Right cardiac atrium (tissue), 5 donors: ENCODE data around the gene TFR2. TPM values are rescaled to one million over a fixed set of nuclear protein-coding genes. Genes with fewer than 3 reads are reported as not detected.

Experiments
- ATAC-seq, 2 donors: fragments of 200-7000 bp; cut with Tn5 transposase; one replicate each; pipeline versions ENCODE4 v1.8.0 to v1.9.1; 2020; ENCODE audit warnings: moderate library complexity in 2 of 2, mild to moderate bottlenecking in 1 of 2
- DNase-seq, 3 donors: peaks; one replicate each; pipeline ENCODE4 v3.0.0-alpha.2; 2020
- H3K27ac ChIP-seq: one replicate; pipeline ENCODE4 v1.5.1; 2013; ENCODE audit warnings: mild to moderate bottlenecking, low read length, control low read depth, moderate library complexity
- H3K27me3 ChIP-seq: one replicate; pipeline ENCODE4 v1.6.1; 2013; ENCODE audit not compliant: control insufficient read depth, insufficient read depth
- H3K4me1 ChIP-seq: one replicate; pipeline ENCODE4 v1.6.1; 2013; ENCODE audit warnings: low read length; ENCODE audit not compliant: control insufficient read depth, insufficient read depth
- H3K4me3 ChIP-seq: one replicate; pipeline ENCODE4 v1.5.1; 2013; ENCODE audit warnings: low read length, control low read depth
- H3K9me3 ChIP-seq: one replicate; pipeline ENCODE4 v1.6.1; 2013; ENCODE audit warnings: low read length; ENCODE audit not compliant: control insufficient read depth
- whole genome bisulfite sequencing: extraction: QIAGEN DNeasy Blood & Tissue Kit; methylation state at CpG from one replicate; pipeline ENCODE4 v1.1.7; 2013; 5-methylcytosine and 5-hydroxymethylcytosine counted together
- intact Hi-C, 4 donors: fragments of 100-400 bp; cut with DNase I; formaldehyde crosslinking; loops; one replicate each; pipeline versions ENCODE4 v1.11.0 to v1.14.0; 2022 to 2023
- long read RNA-seq, 4 donors: library from polyadenylated mRNA; unstranded; transcript quantifications; one replicate each; pipeline ENCODE4 v2.0.0, GENCODE V29; 2020 to 2021
- polyA plus RNA-seq: library from polyadenylated mRNA; stranded (reverse); fragments of 200-250 nt; gene quantifications from one replicate; pipeline ENCODE4 v1.2.3, GENCODE V29; 2013
- total RNA-seq, 4 donors: library from RNA; stranded (reverse); fragmentation: NEBNext Ultra II Directional; extraction: Animal tissue kit (Norgen Biotek cat#: 25700); gene quantifications; one replicate each; pipeline ENCODE4 v1.2.1, GENCODE V29; 2021
- donor health status: healthy with polysubstance abuse.
- donor health status: DM: no; HTN: yes; CAD: no.
- donor health status: DM: no; HTN: no; CAD: no.
- donor health status: DM: no; HTN: yes; CAD: no; lungs with severe emphysema.
- donor health status: DM: yes; HTN: yes; CAD: no.

The TFR2 gene
- under 1 TPM in 3 of 4 donors, not detected in 1; 0.25 to 0.41 (median 0.26) TPM for total RNA-seq
- polyA plus RNA-seq = 0.14 TPM
- long read RNA-seq, donor 1, partial matches to known transcripts = 1 of 1 reads
- long read RNA-seq, donor 1, other reads (novel, unspliced or antisense) = 0 of 1 reads
- long read RNA-seq, donor 2 = 0 reads
- long read RNA-seq, donor 3 = 0 reads
- long read RNA-seq, donor 4 = 0 reads

- intact Hi-C loops = no loop called here
- ATAC-seq (no peak), DNase-seq (no peak)
- H3K9me3 ChIP-seq = no peaks in the 10 kb centered on the region
- H3K4me3 ChIP-seq = no peak within 1 kb of the TSS
- no peak within 1 kb of the TSS for H3K27ac ChIP-seq
- H3K27me3 ChIP-seq = no peaks in the 10 kb centered on the region
- H3K4me1 ChIP-seq = no peaks in the 10 kb centered on the region
- 42% methylated on average over 10 of the region's 10 CpGs for WGBS
Observed at GRCh38 chr7:100641463-100641859, at the start of gene TFR2. TSS of gene TFR2 (minus strand) at chr7:100641552. CDS start at chr7:100641509, 43 bp downstream.

DNA sequence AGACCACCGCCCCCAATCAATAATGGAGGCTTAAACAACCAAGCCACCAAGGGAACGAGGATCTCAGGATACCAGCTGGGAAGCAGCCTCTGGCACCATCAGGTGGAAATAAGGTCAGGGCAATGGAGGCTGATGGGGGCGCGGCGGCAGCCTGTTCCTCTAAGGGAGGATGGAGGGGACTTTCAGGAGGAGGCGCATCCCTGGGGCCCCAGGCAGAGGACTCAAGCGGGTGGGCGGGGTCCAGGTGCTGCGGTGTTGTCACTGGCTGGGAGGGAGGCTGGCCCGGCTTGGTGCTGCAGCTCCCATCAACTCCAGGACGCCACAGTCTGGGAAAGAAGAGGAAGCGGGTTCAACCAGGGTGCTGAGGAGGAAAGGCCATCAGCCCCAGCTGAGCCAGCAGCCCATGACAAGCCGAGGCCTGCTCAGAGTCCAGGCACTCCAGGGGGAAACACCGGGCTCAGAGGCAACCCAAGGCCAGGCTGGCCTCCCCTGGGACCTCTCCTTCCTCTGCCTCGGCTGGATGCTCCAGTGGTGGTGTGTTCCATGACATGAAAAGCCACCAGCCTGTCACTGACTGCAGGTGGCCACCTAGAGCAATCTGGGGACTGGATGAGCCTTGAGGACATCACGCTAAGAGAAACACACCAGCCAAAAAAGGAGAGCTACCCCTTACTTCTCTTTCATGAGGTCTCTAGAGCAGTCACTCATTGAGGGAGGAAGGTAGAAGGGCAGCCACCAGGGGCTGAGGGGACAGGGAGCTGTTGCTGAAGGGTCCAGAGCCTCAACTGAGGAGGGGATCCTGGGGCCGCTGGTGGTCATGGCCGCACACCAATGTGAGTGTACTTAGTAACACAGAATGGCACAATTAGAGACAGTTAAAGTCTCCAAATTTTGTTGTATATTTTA, 48.1 kb upstream of the TFR2 start:
- no peak for DNase-seq
- ATAC-seq = no peak
- Histone ChIP-seq H3K4me3 (no peak overlapping the region), H3K27me3 (no peaks in the 10 kb centered on the region), H3K27ac (no peak overlapping the region), H3K4me1 (peaks cover 6% of the 10 kb centered on the region), H3K9me3 (no peaks in the 10 kb centered on the region)
- intact Hi-C loops = loop anchor here (5.0 to 10.0 kb wide), 7 partner anchors 67 to 225 kb away; partner anchors contain the start of genes SPACDR (in 3 of the 4), PCOLCE (in 1 of the 4), SLC12A9 (in 1 of the 4) and TSC22D4 (in 1 of the 4)
- 80% methylated on average over 18 of the region's 18 CpGs for WGBS

- no peaks in the 10 kb centered on the region for H3K9me3 ChIP-seq
- ATAC-seq (no peak), DNase-seq (no peak)
- peaks cover 6% of the 10 kb centered on the region for H3K4me1 ChIP-seq
- intact Hi-C loops = loop anchor here in 2 of 4 donors (10.0 kb wide), 4 partner anchors 84 to 224 kb away; partner anchors contain the start of genes PCOLCE (in 1 of the 2), SPACDR (in 1 of the 2) and TSC22D4 (in 1 of the 2)
- no peak overlapping the region for H3K4me3 ChIP-seq
- H3K27ac ChIP-seq = no peak overlapping the region
- 78% methylated on average over 16 of the region's 16 CpGs for WGBS
- no peaks in the 10 kb centered on the region for H3K27me3 ChIP-seq
Observed at GRCh38 chr7:100688326-100688860, 47.0 kb upstream of the TFR2 start.

- Histone ChIP-seq H3K4me3 (no peak overlapping the region), H3K27me3 (no peaks in the 10 kb centered on the region), H3K4me1 (peaks cover 6% of the 10 kb centered on the region), H3K27ac (no peak overlapping the region), H3K9me3 (no peaks in the 10 kb centered on the region)
- no peak for ATAC-seq
- intact Hi-C loops = loop anchor here in 2 of 4 donors (10.0 kb wide), 4 partner anchors 83 to 223 kb away; partner anchors contain the start of genes PCOLCE (in 1 of the 2), SPACDR (in 1 of the 2) and TSC22D4 (in 1 of the 2)
- DNase-seq = no peak
- WGBS = 76% methylated on average over 25 of the region's 25 CpGs
Observed at GRCh38 chr7:100687751-100688300, 46.5 kb upstream of the TFR2 start.

DNA sequence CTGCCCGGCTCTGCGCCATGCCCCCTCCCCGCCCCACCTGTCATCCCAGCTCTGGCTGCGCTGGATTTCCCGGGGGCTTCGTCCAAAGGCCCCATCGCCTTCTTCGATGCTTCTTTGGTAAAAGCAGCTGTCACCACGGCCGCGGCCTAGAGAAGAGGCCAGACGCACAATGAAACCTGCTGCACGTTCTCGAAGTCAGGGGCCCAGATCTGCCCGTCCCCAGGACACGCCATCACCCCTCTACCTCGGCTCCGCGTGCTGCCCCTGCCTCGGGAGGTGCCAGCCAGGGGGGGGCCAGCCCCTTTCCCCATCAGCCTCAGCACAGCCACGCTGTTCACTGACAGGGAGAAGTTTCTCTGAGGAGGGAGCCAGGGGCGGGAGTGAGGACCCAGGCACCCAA, 45.9 kb upstream of the TFR2 start:
- Histone ChIP-seq H3K27ac (no peak overlapping the region), H3K4me1 (peaks cover 5% of the 10 kb centered on the region), H3K4me3 (no peak overlapping the region), H3K9me3 (no peaks in the 10 kb centered on the region), H3K27me3 (no peaks in the 10 kb centered on the region)
- no peak for DNase-seq
- 87% methylated on average over 22 of the region's 22 CpGs for WGBS
- no peak for ATAC-seq
- intact Hi-C loops = loop anchor here in 2 of 4 donors (10.0 kb wide), 4 partner anchors 82 to 222 kb away; partner anchors contain the start of genes PCOLCE (in 1 of the 2), SPACDR (in 1 of the 2) and TSC22D4 (in 1 of the 2)

DNA sequence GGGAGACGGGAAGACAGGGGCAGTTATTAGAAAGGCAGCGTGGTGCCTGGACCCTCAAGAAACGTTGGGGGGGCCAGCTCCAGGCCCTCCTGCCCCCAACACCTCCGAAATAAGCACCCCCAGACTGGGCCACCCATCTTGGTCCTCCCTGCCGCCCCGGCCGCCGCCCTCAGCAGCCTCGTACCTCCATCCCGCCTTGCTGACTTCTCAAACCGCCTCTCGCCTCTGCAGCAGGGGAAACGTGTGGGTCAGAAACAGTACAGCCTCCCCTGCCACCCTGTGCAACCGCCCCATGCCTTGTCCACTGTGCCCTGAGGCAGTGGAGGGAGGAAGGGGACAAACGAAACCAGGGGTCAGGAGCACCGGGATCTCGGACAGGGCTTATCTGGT, 45.5 kb upstream of the TFR2 start:
- Histone ChIP-seq H3K27me3 (no peaks in the 10 kb centered on the region), H3K4me3 (no peak overlapping the region), H3K4me1 (peaks cover 4% of the 10 kb centered on the region), H3K27ac (no peak overlapping the region), H3K9me3 (no peaks in the 10 kb centered on the region)
- WGBS = 88% methylated on average over 17 of the region's 17 CpGs
- intact Hi-C loops = loop anchor here in 2 of 4 donors (10.0 kb wide), 4 partner anchors 82 to 222 kb away; partner anchors contain the start of genes PCOLCE (in 1 of the 2), SPACDR (in 1 of the 2) and TSC22D4 (in 1 of the 2)
- ATAC-seq (no peak), DNase-seq (no peak)

DNA sequence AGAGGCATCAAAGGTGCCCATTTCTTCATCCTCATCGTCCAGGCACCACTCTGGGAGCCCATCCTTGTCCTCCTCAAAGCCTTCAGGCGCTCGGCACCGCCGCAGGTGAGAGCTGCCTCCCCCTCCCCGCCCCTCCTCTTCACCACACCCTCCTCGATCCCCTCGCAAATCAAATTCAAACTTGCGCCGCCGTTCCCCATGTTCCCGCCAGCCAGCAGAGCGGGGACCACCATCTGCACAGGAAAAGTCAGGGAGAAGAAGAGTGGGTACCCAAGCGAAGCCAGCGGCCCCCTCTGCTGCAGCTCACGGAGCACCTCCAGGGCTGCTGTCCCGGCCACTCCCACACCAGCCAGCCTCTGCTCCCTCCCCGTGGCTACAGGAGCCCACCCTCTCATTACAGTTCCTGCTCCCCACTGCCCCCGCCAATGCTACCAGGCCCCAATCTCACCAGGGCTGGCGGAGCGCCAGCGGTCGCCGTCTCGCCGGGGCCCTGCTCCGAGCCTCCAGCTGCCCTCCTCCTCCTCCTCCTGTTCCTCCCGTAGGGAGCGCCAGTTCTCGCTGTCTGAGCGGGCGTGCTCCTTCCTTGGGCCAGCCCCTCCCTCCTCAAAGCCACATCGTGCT, 45.0 kb upstream of the TFR2 start:
- no peak overlapping the region for H3K4me3 ChIP-seq
- no peaks in the 10 kb centered on the region for H3K27me3 ChIP-seq
- DNase-seq (peak in 1 of 3 donors; percentile 65), ATAC-seq (no peak)
- peaks cover 4% of the 10 kb centered on the region for H3K4me1 ChIP-seq
- intact Hi-C loops = loop anchor here in 2 of 4 donors (10.0 kb wide), 4 partner anchors 82 to 222 kb away; partner anchors contain the start of genes PCOLCE (in 1 of the 2), SPACDR (in 1 of the 2) and TSC22D4 (in 1 of the 2)
- WGBS = 73% methylated on average over 33 of the region's 33 CpGs
- H3K9me3 ChIP-seq = no peaks in the 10 kb centered on the region
- no peak overlapping the region for H3K27ac ChIP-seq

DNA sequence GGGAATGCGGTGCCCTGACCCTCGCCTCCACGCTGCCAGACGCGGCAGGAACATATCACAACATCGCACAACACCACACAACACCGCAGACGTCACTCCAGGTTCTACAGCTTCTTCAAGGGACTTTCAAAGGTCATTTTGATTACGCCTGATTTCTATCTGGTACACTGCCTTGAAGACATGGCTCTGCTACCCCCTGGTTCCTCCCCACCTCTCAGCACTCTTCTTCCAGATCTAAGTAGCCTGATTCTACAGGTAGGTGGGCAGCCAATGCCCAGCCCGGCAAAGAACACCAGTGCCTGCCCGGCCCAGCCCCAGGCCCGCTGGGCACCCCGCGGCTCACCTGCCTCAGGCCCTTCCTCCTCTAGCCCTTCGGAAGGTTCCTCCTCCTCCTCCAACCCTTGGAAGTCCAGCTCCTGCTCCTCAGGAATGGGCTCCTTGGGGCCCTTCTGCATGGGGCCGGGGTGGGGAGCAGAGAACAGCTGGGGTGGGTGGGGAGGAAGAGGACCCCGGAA, 44.3 kb upstream of the TFR2 start:
- Histone ChIP-seq H3K4me1 (no peaks in the 10 kb centered on the region), H3K27ac (no peak overlapping the region), H3K4me3 (no peak overlapping the region), H3K27me3 (no peaks in the 10 kb centered on the region), H3K9me3 (no peaks in the 10 kb centered on the region)
- intact Hi-C loops = loop anchor here in 2 of 4 donors (10.0 kb wide), 4 partner anchors 81 to 221 kb away; partner anchors contain the start of genes PCOLCE (in 1 of the 2), SPACDR (in 1 of the 2) and TSC22D4 (in 1 of the 2)
- ATAC-seq (no peak), DNase-seq (no peak)
- 91% methylated on average over 17 of the region's 17 CpGs for WGBS

GRCh38 chr7:100685049-100685605, 43.8 kb upstream of the TFR2 start:
- Histone ChIP-seq H3K27ac (no peak overlapping the region), H3K27me3 (no peaks in the 10 kb centered on the region), H3K9me3 (no peaks in the 10 kb centered on the region), H3K4me1 (peaks cover 2% of the 10 kb centered on the region), H3K4me3 (no peak overlapping the region)
- intact Hi-C loops = loop anchor here in 2 of 4 donors (10.0 kb wide), 4 partner anchors 80 to 220 kb away; partner anchors contain the start of genes PCOLCE (in 1 of the 2), SPACDR (in 1 of the 2) and TSC22D4 (in 1 of the 2)
- ATAC-seq (no peak), DNase-seq (no peak)
- WGBS = 90% methylated on average over 18 of the region's 18 CpGs
